ENCODE results near the gene APOL6. TPM values are rescaled to one million over a fixed set of nuclear protein-coding genes. Genes with fewer than 3 reads are reported as not detected.

Gene APOL6
- total RNA-seq, 1 donor = 51.8 TPM

DNA sequence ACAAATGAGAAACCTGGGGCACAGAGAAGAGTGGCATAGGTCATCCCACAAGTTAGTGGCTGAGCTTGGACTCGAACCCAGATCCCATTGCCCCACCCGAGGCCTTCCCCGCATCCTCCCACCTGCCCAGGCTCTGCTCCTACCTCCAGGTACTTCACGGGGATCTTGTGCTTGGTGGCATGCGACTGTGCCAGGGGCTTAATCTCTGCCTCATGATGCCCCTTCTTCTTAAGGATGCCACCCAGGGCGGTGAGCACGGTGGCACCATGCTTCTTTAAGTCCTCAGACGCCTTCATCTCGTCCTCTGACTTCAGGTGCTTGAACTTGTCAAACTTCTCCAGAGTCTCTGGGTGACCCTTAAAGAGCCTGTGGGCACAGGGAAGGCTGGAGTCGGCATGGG, 37.5 kb upstream of the APOL6 start:
- Histone ChIP-seq H3K79me2 (ENCODE audit: insufficient read depth, low read length) (no peaks in the 10 kb centered on the region), H3K4me1 (ENCODE audit: insufficient read depth, low read length) (no peaks in the 10 kb centered on the region), H3K4me2 (ENCODE audit: insufficient read depth, low read length) (no peak overlapping the region), H3K4me3 (ENCODE audit: insufficient read depth, low read length) (no peak overlapping the region), H3K27me3 (ENCODE audit: insufficient read depth, low read length) (peaks cover 21% of the 10 kb centered on the region), H4K20me1 (ENCODE audit: insufficient read depth, low read length) (no peaks in the 10 kb centered on the region), H3K36me3 (ENCODE audit: insufficient read depth, low read length) (no peaks in the 10 kb centered on the region), H3K9me3 (ENCODE audit: low read depth, low read length) (no peaks in the 10 kb centered on the region), H3K27ac (ENCODE audit: low read depth, low read length) (no peak overlapping the region), H2AFZ (ENCODE audit: low read length) (no peak overlapping the region)
- TF ChIP-seq, protein P1, sequence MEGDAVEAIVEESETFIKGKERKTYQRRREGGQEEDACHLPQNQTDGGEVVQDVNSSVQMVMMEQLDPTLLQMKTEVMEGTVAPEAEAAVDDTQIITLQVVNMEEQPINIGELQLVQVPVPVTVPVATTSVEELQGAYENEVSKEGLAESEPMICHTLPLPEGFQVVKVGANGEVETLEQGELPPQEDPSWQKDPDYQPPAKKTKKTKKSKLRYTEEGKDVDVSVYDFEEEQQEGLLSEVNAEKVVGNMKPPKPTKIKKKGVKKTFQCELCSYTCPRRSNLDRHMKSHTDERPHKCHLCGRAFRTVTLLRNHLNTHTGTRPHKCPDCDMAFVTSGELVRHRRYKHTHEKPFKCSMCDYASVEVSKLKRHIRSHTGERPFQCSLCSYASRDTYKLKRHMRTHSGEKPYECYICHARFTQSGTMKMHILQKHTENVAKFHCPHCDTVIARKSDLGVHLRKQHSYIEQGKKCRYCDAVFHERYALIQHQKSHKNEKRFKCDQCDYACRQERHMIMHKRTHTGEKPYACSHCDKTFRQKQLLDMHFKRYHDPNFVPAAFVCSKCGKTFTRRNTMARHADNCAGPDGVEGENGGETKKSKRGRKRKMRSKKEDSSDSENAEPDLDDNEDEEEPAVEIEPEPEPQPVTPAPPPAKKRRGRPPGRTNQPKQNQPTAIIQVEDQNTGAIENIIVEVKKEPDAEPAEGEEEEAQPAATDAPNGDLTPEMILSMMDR (IDR thresholded peaks at IDR 0.05; ENCODE audit: extremely low read depth, low read depth, low read length) = no peak
- no peak for DNase-seq (ENCODE audit: insufficient read length, low spot score, missing footprints)

DNA sequence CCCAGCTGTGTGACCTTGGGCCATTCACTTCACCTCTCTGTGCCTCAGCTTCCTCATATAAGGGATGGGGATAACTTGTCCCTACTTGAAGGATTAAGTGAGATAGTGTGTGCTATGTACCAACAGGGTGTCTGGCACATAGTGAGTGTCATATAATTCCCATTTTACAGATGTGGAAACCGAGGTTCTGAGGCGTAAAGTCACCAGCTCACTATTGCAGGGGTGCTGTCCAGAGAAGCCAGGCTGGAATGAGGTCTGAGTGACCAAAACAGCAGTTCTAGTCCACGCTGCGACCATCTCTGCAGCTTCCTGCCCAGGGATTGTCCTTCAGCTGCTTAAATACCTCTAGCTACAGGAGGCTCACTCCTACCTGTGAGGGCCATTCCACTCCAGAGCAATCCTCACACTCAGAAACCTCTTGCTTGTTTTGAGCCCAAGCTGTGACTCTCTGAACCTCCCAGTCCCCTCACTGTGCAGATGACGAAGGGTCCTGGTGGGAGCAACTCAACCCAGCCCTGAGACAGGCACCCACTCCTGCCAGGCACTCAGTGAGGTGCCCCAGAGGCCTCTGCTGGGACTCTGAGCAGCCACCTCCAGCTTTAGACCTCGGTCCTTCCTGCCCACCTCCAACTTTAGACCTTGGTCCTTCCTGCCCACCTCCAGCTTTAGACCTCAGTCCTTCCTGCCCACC, 36.9 kb upstream of the APOL6 start:
- H3K27me3 ChIP-seq (ENCODE audit: insufficient read depth, low read length) = peaks cover 21% of the 10 kb centered on the region
- no peak overlapping the region for H3K4me2 ChIP-seq (ENCODE audit: insufficient read depth, low read length)
- DNase-seq (ENCODE audit: insufficient read length, low spot score, missing footprints) = no peak
- H3K9me3 ChIP-seq (ENCODE audit: low read depth, low read length) = no peaks in the 10 kb centered on the region
- H3K36me3 ChIP-seq (ENCODE audit: insufficient read depth, low read length) = no peaks in the 10 kb centered on the region
- no peak overlapping the region for H2AFZ ChIP-seq (ENCODE audit: low read length)
- no peak overlapping the region for H3K4me3 ChIP-seq (ENCODE audit: insufficient read depth, low read length)
- H3K4me1 ChIP-seq (ENCODE audit: insufficient read depth, low read length) = no peaks in the 10 kb centered on the region
- TF ChIP-seq, protein P1 (IDR thresholded peaks at IDR 0.05; ENCODE audit: extremely low read depth, low read depth, low read length) = no peak
- no peaks in the 10 kb centered on the region for H3K79me2 ChIP-seq (ENCODE audit: insufficient read depth, low read length)
- H3K27ac ChIP-seq (ENCODE audit: low read depth, low read length) = no peak overlapping the region
- H4K20me1 ChIP-seq (ENCODE audit: insufficient read depth, low read length) = no peaks in the 10 kb centered on the region

DNA sequence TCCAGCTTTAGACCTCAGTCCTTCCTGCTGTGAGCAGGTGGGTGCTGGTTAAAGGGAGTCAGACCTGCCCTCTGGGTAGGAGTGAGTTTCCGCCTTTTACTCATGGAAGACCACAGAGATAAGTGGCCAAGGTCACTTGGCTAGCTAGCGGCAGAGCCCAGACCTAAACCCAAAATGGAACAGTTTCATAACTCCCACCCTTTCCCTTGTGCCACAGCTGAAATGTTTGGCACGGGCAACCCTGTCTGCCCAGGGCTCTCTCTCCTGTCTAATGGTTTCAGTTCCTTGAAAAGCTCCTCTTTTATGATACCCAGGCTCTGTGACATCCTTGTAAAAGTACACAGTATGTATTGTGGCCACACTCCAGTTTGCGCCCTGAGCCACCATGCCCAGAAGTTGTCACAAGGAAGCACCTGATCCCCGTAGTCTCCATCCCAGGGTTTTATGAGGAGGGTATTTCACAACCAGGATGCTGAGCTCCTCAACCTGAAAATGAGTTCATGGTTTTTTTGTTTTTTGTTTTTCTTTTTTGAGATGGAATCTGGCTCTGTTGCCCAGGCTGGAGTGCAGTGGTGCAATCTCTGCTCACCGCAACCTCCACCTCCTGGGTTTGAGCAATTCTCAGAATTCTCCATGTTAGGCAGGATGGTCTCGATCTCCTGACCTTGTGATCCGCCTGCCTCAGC, 36.2 kb upstream of the APOL6 start:
- H3K27me3 ChIP-seq (ENCODE audit: insufficient read depth, low read length) = peaks cover 14% of the 10 kb centered on the region
- H3K4me3 ChIP-seq (ENCODE audit: insufficient read depth, low read length) = no peak overlapping the region

DNA sequence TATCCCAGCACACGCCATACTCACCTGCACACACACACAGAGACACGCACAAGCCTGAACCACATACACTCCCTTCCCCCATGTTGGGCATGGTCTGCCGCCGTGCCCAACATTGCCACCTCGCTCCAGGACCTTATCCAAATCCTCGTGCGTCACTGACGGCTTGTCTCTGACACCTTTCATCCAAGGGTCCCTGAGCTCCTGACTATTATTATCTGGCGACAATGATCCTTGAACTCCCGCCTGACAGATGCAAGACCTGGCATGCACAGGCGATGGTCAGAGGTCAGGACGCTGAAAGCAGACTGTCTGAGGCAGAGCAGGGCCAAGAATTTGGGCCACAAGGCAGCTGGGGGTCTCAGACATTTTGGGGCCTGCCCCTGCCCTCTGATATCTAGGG, 35.3 kb upstream of the APOL6 start:
- H3K79me2 ChIP-seq (ENCODE audit: insufficient read depth, low read length) = no peaks in the 10 kb centered on the region
- no peaks in the 10 kb centered on the region for H3K9me3 ChIP-seq (ENCODE audit: low read depth, low read length)
- no peak overlapping the region for H3K4me3 ChIP-seq (ENCODE audit: insufficient read depth, low read length)
- H4K20me1 ChIP-seq (ENCODE audit: insufficient read depth, low read length) = no peaks in the 10 kb centered on the region
- no peak for DNase-seq (ENCODE audit: insufficient read length, low spot score, missing footprints)
- no peak overlapping the region for H3K4me2 ChIP-seq (ENCODE audit: insufficient read depth, low read length)
- H3K4me1 ChIP-seq (ENCODE audit: insufficient read depth, low read length) = no peaks in the 10 kb centered on the region
- TF ChIP-seq, protein P1 (IDR thresholded peaks at IDR 0.05; ENCODE audit: extremely low read depth, low read depth, low read length) = no peak
- H2AFZ ChIP-seq (ENCODE audit: low read length) = no peak overlapping the region
- H3K27me3 ChIP-seq (ENCODE audit: insufficient read depth, low read length) = peaks cover 14% of the 10 kb centered on the region
- no peak overlapping the region for H3K27ac ChIP-seq (ENCODE audit: low read depth, low read length)
- no peaks in the 10 kb centered on the region for H3K36me3 ChIP-seq (ENCODE audit: insufficient read depth, low read length)

More for the DNA sequence above, 36.2 kb upstream of the APOL6 start:
- H2AFZ ChIP-seq (ENCODE audit: low read length) = no peak overlapping the region
- H3K4me2 ChIP-seq (ENCODE audit: insufficient read depth, low read length) = no peak overlapping the region
- no peaks in the 10 kb centered on the region for H4K20me1 ChIP-seq (ENCODE audit: insufficient read depth, low read length)
- no peaks in the 10 kb centered on the region for H3K4me1 ChIP-seq (ENCODE audit: insufficient read depth, low read length)
- no peaks in the 10 kb centered on the region for H3K79me2 ChIP-seq (ENCODE audit: insufficient read depth, low read length)
- TF ChIP-seq, protein P1 (IDR thresholded peaks at IDR 0.05; ENCODE audit: extremely low read depth, low read depth, low read length) = no peak
- no peak for DNase-seq (ENCODE audit: insufficient read length, low spot score, missing footprints)
- no peak overlapping the region for H3K27ac ChIP-seq (ENCODE audit: low read depth, low read length)
- no peaks in the 10 kb centered on the region for H3K9me3 ChIP-seq (ENCODE audit: low read depth, low read length)
- H3K36me3 ChIP-seq (ENCODE audit: insufficient read depth, low read length) = no peaks in the 10 kb centered on the region
